HT1080 (cell line): Measurements from ENCODE around the gene CDH15. TPM values are rescaled to one million over a fixed set of nuclear protein-coding genes. Genes with fewer than 3 reads are reported as not detected.

Experiments used
- DNase-seq: peaks from one replicate; pipeline ENCODE4 v3.0.0-alpha.2; 2015; ENCODE audit warnings: low read depth
- polyA plus RNA-seq, 2 experiments: library from polyadenylated mRNA; depleted of rRNA; stranded (reverse); fragments of >200 nt; gene quantifications; 2 replicates each; pipeline ENCODE4 v1.2.3, GENCODE V29; 2015
- total RNA-seq: library from RNA; depleted of rRNA; stranded (reverse); fragments of >200 nt; shearing (Covaris generic); gene quantifications from 2 replicates; pipeline ENCODE4 v1.2.3, GENCODE V29; 2014; rRNA removed

Gene CDH15, protein sequence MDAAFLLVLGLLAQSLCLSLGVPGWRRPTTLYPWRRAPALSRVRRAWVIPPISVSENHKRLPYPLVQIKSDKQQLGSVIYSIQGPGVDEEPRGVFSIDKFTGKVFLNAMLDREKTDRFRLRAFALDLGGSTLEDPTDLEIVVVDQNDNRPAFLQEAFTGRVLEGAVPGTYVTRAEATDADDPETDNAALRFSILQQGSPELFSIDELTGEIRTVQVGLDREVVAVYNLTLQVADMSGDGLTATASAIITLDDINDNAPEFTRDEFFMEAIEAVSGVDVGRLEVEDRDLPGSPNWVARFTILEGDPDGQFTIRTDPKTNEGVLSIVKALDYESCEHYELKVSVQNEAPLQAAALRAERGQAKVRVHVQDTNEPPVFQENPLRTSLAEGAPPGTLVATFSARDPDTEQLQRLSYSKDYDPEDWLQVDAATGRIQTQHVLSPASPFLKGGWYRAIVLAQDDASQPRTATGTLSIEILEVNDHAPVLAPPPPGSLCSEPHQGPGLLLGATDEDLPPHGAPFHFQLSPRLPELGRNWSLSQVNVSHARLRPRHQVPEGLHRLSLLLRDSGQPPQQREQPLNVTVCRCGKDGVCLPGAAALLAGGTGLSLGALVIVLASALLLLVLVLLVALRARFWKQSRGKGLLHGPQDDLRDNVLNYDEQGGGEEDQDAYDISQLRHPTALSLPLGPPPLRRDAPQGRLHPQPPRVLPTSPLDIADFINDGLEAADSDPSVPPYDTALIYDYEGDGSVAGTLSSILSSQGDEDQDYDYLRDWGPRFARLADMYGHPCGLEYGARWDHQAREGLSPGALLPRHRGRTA
- total RNA-seq, result not detected in 2 replicates
- not detected in 2 replicates for polyA plus RNA-seq (2015; cell fraction: cytosol; rRNA removed)
- polyA plus RNA-seq (2015; cell fraction: nucleus; rRNA removed), result 0.11 and 0.15 TPM in 2 replicates

- DNase-seq, result peak; percentile 70
Observed at GRCh38 chr16:89171216-89172170, at the start of gene CDH15. Gene CDH15 (plus strand): TSS chr16:89171748. CDS start chr16:89171832, 84 bp downstream.

GRCh38 chr16:89122322-89122851, 49.2 kb upstream of the CDH15 start:
- DNase-seq, result no peak

DNA sequence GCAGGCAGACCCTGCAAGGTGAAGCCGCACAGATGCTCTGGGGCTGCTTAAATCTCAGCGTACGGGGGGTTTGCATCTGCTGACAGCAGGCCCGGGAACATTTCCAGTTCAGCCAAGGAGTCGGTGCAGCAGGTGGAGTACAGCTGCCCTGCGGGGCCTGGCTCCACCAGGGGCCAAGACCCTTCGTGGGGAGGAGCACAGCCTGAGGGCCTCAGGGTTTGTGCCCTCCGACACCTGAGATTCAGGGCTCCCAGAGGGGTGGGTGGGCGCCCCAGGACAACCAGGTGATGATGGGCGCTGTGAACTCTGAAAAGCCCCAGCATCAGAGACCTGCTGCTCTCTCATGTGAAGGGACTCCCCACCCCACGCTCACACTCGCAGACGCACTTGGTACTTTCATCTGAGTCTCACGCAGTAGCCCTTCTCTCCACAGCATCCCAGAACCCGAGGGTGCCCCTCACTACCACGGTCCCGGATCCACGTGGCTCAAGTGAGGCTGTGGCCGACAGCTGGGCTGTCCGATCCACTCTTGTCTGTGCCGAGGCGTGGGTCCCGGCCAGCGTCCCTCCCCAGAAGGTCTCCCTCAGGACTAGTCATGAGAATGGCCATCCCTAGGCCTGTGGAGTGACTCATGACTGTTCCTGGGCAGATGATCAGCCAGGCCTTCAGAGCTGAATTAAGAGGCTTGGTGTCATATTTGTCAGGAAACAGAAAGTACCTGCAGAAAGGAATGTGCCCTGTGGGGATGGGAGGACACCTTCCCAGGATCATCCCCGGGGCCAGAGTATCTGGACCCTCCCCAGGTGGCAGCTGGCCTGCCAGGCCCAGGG, 48.3 kb upstream of the CDH15 start:
- DNase-seq, result no peak

- DNase-seq, result no peak
Observed at GRCh38 chr16:89123831-89124100, 47.8 kb upstream of the CDH15 start.

DNA sequence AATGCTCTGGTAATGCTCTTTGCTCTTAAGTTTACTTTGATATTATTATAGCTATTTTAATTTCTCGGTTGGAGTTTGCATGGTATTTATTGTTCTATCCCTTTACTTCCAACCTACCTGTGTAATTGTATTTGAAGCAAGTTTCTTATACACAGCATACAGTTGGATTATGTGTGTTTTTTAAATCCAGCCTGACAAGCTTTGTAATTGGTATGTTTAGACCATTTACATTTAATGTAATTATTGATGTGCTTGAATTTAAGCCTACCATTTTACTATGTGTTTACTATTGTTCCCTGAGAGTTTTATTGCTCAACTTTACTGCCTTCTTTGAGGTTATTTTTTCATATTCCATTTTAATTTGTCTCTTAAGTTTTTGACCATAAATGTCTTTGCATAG, 42.2 kb upstream of the CDH15 start:
- no peak for DNase-seq

GRCh38 chr16:89130448-89130847, 41.1 kb upstream of the CDH15 start:
- DNase-seq, result no peak

GRCh38 chr16:89131783-89132182, 39.8 kb upstream of the CDH15 start:
- no peak for DNase-seq

GRCh38 chr16:89132194-89133005, 39.1 kb upstream of the CDH15 start:
- DNase-seq, result no peak

GRCh38 chr16:89133457-89134127, 38.0 kb upstream of the CDH15 start:
- DNase-seq, result no peak

GRCh38 chr16:89134269-89134668, 37.3 kb upstream of the CDH15 start:
- DNase-seq, result no peak

DNA sequence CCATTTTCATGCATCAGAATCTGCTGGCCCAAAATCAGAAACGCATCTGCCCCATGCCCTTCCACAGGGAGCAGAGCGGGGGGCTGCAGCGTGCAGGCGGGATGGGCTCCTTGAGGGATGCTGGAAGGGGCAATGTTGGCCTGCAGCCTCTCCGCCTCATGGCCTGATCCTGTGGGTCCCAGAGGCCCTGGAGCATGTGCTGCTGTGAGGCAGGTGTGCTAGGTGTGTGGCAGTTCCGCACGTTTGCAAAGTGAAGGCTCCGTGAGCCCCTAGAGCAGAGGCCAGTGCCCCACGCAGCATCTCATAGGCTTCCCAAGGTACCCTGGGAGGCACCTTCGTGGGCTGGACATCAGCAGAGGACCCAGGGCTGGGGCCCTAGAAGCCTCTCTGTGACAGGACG, 36.4 kb upstream of the CDH15 start:
- no peak for DNase-seq

- DNase-seq, result no peak
Observed at GRCh38 chr16:89135971-89136765, 35.4 kb upstream of the CDH15 start.

GRCh38 chr16:89136931-89137330, 34.6 kb upstream of the CDH15 start:
- DNase-seq, result no peak

GRCh38 chr16:89137666-89138512, 33.7 kb upstream of the CDH15 start:
- no peak for DNase-seq

- DNase-seq, result no peak
Observed at GRCh38 chr16:89138513-89138795, 33.1 kb upstream of the CDH15 start.

GRCh38 chr16:89138843-89139520, 32.6 kb upstream of the CDH15 start:
- DNase-seq, result no peak

DNA sequence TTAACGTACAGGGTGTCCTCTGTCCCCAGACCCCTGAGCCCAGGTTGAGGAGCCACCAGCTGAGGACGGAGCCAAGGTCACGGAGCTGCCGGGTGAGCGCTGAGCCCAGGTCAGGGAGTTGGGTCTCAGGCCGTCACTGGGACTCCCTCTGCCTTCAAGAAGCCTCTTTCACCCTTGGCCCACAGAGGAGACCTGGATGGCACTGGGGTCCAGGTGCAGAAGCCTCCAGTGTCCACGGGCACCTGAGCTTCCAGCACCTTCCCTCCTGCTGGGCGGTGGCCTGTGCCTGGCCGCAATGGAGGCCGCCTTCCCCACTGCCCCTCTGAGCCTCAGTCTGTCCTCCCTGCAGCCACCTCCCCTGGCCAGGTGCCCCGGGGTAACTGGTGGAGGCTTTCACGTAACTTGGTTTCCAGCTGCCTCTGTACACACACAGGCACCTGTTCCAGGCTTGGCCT, 31.6 kb upstream of the CDH15 start:
- no peak for DNase-seq
